Measurements from ENCODE around the gene MRS2. TPM values are rescaled to one million over a fixed set of nuclear protein-coding genes. Genes with fewer than 3 reads are reported as not detected.
A peak's percentile ranks its signal among the peaks of the same experiment; 100 is the strongest.

Gene MRS2
- total and polyA plus RNA-seq, 9 of the 15 experiments (the other 6 are each of a cell fraction or from before 2014, with no cell fraction given): 14.6 to 57.9 (median 48.1) TPM

GRCh38 chr6:24402697-24403500, at the start of gene MRS2 (continued):
- TF ChIP-seq, protein P1, sequence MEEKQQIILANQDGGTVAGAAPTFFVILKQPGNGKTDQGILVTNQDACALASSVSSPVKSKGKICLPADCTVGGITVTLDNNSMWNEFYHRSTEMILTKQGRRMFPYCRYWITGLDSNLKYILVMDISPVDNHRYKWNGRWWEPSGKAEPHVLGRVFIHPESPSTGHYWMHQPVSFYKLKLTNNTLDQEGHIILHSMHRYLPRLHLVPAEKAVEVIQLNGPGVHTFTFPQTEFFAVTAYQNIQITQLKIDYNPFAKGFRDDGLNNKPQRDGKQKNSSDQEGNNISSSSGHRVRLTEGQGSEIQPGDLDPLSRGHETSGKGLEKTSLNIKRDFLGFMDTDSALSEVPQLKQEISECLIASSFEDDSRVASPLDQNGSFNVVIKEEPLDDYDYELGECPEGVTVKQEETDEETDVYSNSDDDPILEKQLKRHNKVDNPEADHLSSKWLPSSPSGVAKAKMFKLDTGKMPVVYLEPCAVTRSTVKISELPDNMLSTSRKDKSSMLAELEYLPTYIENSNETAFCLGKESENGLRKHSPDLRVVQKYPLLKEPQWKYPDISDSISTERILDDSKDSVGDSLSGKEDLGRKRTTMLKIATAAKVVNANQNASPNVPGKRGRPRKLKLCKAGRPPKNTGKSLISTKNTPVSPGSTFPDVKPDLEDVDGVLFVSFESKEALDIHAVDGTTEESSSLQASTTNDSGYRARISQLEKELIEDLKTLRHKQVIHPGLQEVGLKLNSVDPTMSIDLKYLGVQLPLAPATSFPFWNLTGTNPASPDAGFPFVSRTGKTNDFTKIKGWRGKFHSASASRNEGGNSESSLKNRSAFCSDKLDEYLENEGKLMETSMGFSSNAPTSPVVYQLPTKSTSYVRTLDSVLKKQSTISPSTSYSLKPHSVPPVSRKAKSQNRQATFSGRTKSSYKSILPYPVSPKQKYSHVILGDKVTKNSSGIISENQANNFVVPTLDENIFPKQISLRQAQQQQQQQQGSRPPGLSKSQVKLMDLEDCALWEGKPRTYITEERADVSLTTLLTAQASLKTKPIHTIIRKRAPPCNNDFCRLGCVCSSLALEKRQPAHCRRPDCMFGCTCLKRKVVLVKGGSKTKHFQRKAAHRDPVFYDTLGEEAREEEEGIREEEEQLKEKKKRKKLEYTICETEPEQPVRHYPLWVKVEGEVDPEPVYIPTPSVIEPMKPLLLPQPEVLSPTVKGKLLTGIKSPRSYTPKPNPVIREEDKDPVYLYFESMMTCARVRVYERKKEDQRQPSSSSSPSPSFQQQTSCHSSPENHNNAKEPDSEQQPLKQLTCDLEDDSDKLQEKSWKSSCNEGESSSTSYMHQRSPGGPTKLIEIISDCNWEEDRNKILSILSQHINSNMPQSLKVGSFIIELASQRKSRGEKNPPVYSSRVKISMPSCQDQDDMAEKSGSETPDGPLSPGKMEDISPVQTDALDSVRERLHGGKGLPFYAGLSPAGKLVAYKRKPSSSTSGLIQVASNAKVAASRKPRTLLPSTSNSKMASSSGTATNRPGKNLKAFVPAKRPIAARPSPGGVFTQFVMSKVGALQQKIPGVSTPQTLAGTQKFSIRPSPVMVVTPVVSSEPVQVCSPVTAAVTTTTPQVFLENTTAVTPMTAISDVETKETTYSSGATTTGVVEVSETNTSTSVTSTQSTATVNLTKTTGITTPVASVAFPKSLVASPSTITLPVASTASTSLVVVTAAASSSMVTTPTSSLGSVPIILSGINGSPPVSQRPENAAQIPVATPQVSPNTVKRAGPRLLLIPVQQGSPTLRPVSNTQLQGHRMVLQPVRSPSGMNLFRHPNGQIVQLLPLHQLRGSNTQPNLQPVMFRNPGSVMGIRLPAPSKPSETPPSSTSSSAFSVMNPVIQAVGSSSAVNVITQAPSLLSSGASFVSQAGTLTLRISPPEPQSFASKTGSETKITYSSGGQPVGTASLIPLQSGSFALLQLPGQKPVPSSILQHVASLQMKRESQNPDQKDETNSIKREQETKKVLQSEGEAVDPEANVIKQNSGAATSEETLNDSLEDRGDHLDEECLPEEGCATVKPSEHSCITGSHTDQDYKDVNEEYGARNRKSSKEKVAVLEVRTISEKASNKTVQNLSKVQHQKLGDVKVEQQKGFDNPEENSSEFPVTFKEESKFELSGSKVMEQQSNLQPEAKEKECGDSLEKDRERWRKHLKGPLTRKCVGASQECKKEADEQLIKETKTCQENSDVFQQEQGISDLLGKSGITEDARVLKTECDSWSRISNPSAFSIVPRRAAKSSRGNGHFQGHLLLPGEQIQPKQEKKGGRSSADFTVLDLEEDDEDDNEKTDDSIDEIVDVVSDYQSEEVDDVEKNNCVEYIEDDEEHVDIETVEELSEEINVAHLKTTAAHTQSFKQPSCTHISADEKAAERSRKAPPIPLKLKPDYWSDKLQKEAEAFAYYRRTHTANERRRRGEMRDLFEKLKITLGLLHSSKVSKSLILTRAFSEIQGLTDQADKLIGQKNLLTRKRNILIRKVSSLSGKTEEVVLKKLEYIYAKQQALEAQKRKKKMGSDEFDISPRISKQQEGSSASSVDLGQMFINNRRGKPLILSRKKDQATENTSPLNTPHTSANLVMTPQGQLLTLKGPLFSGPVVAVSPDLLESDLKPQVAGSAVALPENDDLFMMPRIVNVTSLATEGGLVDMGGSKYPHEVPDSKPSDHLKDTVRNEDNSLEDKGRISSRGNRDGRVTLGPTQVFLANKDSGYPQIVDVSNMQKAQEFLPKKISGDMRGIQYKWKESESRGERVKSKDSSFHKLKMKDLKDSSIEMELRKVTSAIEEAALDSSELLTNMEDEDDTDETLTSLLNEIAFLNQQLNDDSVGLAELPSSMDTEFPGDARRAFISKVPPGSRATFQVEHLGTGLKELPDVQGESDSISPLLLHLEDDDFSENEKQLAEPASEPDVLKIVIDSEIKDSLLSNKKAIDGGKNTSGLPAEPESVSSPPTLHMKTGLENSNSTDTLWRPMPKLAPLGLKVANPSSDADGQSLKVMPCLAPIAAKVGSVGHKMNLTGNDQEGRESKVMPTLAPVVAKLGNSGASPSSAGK (IDR thresholded peaks at IDR 0.05): peak; percentile 49; the same call in 1 of the 2 replicates
- TF ChIP-seq HDAC1 (IDR thresholded peaks at IDR 0.05): peak in 1 of 2 experiments; percentile 82; a peak in 2 of 4 replicates
- no peak for TF ChIP-seq YBX1 (IDR thresholded peaks at IDR 0.05)
- TF ChIP-seq, protein P2, sequence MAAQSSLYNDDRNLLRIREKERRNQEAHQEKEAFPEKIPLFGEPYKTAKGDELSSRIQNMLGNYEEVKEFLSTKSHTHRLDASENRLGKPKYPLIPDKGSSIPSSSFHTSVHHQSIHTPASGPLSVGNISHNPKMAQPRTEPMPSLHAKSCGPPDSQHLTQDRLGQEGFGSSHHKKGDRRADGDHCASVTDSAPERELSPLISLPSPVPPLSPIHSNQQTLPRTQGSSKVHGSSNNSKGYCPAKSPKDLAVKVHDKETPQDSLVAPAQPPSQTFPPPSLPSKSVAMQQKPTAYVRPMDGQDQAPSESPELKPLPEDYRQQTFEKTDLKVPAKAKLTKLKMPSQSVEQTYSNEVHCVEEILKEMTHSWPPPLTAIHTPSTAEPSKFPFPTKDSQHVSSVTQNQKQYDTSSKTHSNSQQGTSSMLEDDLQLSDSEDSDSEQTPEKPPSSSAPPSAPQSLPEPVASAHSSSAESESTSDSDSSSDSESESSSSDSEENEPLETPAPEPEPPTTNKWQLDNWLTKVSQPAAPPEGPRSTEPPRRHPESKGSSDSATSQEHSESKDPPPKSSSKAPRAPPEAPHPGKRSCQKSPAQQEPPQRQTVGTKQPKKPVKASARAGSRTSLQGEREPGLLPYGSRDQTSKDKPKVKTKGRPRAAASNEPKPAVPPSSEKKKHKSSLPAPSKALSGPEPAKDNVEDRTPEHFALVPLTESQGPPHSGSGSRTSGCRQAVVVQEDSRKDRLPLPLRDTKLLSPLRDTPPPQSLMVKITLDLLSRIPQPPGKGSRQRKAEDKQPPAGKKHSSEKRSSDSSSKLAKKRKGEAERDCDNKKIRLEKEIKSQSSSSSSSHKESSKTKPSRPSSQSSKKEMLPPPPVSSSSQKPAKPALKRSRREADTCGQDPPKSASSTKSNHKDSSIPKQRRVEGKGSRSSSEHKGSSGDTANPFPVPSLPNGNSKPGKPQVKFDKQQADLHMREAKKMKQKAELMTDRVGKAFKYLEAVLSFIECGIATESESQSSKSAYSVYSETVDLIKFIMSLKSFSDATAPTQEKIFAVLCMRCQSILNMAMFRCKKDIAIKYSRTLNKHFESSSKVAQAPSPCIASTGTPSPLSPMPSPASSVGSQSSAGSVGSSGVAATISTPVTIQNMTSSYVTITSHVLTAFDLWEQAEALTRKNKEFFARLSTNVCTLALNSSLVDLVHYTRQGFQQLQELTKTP (IDR thresholded peaks at IDR 0.05; ENCODE audit: low read depth in 1 of 2, partially characterized antibody in 2 of 2): no peak
- TF ChIP-seq, protein P3, sequence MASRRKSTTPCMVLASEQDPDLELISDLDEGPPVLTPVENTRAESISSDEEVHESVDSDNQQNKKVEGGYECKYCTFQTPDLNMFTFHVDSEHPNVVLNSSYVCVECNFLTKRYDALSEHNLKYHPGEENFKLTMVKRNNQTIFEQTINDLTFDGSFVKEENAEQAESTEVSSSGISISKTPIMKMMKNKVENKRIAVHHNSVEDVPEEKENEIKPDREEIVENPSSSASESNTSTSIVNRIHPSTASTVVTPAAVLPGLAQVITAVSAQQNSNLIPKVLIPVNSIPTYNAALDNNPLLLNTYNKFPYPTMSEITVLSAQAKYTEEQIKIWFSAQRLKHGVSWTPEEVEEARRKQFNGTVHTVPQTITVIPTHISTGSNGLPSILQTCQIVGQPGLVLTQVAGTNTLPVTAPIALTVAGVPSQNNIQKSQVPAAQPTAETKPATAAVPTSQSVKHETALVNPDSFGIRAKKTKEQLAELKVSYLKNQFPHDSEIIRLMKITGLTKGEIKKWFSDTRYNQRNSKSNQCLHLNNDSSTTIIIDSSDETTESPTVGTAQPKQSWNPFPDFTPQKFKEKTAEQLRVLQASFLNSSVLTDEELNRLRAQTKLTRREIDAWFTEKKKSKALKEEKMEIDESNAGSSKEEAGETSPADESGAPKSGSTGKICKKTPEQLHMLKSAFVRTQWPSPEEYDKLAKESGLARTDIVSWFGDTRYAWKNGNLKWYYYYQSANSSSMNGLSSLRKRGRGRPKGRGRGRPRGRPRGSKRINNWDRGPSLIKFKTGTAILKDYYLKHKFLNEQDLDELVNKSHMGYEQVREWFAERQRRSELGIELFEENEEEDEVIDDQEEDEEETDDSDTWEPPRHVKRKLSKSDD (conservative IDR thresholded peaks at IDR 0.05; ENCODE audit: low read length): no peak
- TF ChIP-seq MAFF (IDR thresholded peaks at IDR 0.05; ENCODE audit: low read length): no peak
- no peak for TF ChIP-seq ZNF695 (CRISPR knock-in tag; IDR thresholded peaks at IDR 0.05)
- TF ChIP-seq SRSF7 (optimal IDR thresholded peaks at IDR 0.05; ENCODE audit: low read depth, low read length): no peak

Measured in K562 (cell line).